ENCODE measurements around the gene ITCH.
"Not testable (repeated sequence)": the region's sequence is repeated elsewhere in the genome, so short reads cannot be mapped to it uniquely, and the experiment has no call there.

ITCH gene

GRCh38 chr20:34514897-34515483 lies 151.9 kb downstream of the ITCH start:
- TF ChIP-seq CTCF (conservative IDR thresholded peaks at IDR 0.05) (no peak), ZFX (IDR thresholded peaks at IDR 0.05) (no peak)
- peak overlapping the region; percentile 88 for H3K27ac ChIP-seq

GRCh38 chr20:34515484-34516246 lies 152.6 kb downstream of the ITCH start:
- TF ChIP-seq CTCF (conservative IDR thresholded peaks at IDR 0.05) (no peak), ZFX (IDR thresholded peaks at IDR 0.05) (no peak)
- peak overlapping the region; percentile 88 for H3K27ac ChIP-seq

GRCh38 chr20:34516247-34517113 lies 153.4 kb downstream of the ITCH start, which contains the start of gene DYNLRB1:
TSS of gene DYNLRB1 (plus strand) at chr20:34516422. CDS start at chr20:34516459, 37 bp downstream.
- TF ChIP-seq ZFX (IDR thresholded peaks at IDR 0.05) (peak; percentile 96), CTCF (conservative IDR thresholded peaks at IDR 0.05) (no peak)
- H3K27ac ChIP-seq, result peak within 1 kb of the TSS; percentile 88

DNA sequence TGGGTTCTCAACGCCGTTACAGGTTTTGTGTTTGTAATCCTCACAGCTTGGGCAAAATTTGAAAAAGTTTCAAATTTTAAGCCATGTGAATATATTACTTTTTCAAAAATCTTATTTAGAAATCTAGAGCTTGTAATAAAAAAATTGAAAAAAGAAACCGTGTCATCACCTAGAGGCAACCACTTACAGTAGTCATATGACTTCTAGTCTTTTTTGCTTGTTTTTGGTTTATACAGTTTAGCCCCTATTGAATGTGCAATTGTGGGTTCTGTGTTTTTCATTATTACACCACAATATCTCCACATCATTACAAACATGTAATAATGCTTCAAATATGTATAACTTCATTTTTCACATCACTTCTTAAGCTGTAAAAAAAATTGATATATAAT lies 154.0 kb downstream of the ITCH start:
- H3K27ac ChIP-seq, result peak overlapping the region; percentile 88
- TF ChIP-seq ZFX (IDR thresholded peaks at IDR 0.05), result no peak
- no peak for TF ChIP-seq CTCF (conservative IDR thresholded peaks at IDR 0.05)

DNA sequence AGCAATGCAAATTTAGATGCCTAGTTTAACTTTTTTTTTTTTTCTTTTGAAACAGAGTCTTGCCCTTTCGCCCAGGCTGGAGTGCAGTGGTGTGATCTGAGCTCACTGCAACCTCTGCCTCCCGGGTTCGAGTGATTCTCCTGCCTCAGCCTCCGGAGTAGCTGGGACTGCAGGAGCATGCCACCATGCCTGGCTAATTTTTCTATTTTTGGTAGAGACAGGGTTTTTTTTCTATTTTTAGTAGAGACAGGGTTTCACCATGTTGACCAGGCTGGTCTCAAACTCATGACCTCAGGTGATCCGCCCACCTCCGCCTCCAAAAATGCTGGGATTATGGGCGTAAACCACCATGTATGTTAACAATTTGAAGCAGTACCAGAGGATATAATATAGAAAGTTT lies 155.8 kb downstream of the ITCH start:
- not testable (repeated sequence) for H3K27ac ChIP-seq

GRCh38 chr20:34519841-34520240 lies 156.8 kb downstream of the ITCH start:
- not testable (repeated sequence) for H3K27ac ChIP-seq

DNA sequence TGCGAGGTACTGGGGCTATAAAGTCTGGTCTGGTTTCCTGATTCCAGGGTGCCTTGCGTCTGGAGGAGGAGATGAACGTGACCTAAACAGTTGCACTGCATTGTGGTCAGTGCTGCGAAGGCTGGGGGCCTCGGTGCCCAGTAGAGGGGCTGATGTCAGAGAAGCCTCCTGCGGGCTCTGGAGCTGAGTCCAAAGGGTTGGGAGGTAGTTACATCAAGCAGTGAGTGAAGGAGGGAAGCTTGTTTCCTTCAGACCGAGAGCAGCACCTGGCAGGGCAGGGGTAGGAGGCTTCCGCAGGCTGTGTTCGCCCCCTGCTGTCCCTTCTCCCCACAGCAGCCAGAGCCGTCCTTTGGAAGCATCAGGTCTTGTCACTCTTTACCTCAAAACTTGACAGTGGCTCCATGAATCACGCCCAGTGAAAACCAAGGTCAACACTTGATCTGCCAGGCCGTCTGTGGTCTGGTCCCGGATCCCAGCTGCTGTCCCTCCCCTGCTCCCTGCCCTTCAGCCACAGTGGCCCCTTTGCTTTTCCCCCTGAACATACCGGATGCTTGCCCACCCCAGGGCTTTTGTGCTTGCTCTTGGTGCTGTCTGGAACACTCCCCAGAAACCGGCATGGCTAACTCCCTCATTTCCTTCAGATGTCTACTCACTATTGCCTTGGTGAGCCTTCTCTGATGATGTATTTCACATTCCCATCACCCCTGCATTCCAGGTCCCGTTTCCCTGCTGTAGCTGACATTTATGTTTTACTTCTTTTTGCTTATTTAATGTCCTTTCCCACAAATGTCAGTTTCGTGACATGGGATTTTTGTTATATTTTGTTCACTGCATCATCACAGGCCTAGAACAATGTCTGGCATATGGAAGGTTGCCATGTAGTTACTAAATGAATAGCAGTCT lies 160.1 kb downstream of the ITCH start:
- H3K27ac ChIP-seq, result no peak overlapping the region
- TF ChIP-seq CTCF (conservative IDR thresholded peaks at IDR 0.05), result peak; percentile 72
- no peak for TF ChIP-seq ZFX (IDR thresholded peaks at IDR 0.05)
